WTC11 (cell line): ENCODE results near the gene CCDC167.

Source experiments
- NFYB ChIP-seq: sonication (generic); formaldehyde crosslinking; conservative IDR thresholded peaks from 2 replicates; pipeline ENCODE4 v1.8.0; 2022; ENCODE audit warnings: low read depth, missing genetic modification reagents
- SP1 ChIP-seq: sonication (generic); formaldehyde crosslinking; conservative IDR thresholded peaks from 2 replicates; pipeline ENCODE4 v1.8.1; 2022; ENCODE audit warnings: missing genetic modification reagents
- ZBTB21 ChIP-seq: sonication (generic); formaldehyde crosslinking; IDR thresholded peaks from 2 replicates; pipeline ENCODE4 v1.8.1; 2023; ENCODE audit warnings: mild to moderate bottlenecking, missing genetic modification reagents, borderline replicate concordance
- TF ChIP-seq, protein P1 (sequence below): fragments of 200-600 bp; IDR thresholded peaks from 2 replicates; pipeline ENCODE4 v1.8.0; 2022; ENCODE audit warnings: antibody characterized with exemption
- TF ChIP-seq, protein P2 (sequence below): sonication (generic); formaldehyde crosslinking; IDR thresholded peaks from 2 replicates; pipeline ENCODE4 v1.8.0; 2022; ENCODE audit warnings: mild to moderate bottlenecking, missing genetic modification reagents

DNA sequence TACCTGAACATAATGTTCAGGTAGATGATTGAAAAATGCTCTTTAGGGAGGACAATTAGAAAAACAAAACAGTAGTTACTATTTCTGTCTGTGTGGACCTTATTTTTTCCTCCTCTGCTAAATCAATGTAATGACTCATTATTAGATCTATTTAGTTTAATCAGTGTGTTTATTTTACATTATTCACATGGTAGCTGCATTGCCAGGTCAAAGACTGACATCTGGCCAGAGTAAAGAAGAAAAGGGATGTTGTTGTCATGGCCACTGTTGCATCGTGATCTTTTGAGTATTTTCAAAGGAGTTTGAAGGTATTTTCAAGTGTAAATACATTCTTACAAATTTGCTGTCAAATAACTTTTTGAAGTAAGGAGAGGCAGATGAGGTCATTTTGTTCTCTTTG lies 60.8 kb downstream of the CCDC167 start:
- TF ChIP-seq, protein P1, sequence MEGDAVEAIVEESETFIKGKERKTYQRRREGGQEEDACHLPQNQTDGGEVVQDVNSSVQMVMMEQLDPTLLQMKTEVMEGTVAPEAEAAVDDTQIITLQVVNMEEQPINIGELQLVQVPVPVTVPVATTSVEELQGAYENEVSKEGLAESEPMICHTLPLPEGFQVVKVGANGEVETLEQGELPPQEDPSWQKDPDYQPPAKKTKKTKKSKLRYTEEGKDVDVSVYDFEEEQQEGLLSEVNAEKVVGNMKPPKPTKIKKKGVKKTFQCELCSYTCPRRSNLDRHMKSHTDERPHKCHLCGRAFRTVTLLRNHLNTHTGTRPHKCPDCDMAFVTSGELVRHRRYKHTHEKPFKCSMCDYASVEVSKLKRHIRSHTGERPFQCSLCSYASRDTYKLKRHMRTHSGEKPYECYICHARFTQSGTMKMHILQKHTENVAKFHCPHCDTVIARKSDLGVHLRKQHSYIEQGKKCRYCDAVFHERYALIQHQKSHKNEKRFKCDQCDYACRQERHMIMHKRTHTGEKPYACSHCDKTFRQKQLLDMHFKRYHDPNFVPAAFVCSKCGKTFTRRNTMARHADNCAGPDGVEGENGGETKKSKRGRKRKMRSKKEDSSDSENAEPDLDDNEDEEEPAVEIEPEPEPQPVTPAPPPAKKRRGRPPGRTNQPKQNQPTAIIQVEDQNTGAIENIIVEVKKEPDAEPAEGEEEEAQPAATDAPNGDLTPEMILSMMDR, result no peak
- TF ChIP-seq ZBTB21 (CRISPR knock-in tag) (no peak), SP1 (no peak), NFYB (no peak)
- TF ChIP-seq, protein P2, sequence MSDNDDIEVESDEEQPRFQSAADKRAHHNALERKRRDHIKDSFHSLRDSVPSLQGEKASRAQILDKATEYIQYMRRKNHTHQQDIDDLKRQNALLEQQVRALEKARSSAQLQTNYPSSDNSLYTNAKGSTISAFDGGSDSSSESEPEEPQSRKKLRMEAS, result no peak
